Islet of Langerhans (tissue), 1 donor: Measurements from ENCODE around the gene ANKS1A.
"Not testable (repeated sequence)": the region's sequence is repeated elsewhere in the genome, so short reads cannot be mapped to it uniquely, and the experiment has no call there.

Experiments
- FAIRE-seq: peaks from one replicate; lab custom pipeline; 2011; peaks lifted over from hg19 to GRCh38; lab: Jason Lieb, UNC

ANKS1A gene

GRCh38 chr6:34961082-34961481 lies 72.0 kb downstream of the ANKS1A start:
- no peak for FAIRE-seq

- FAIRE-seq: no peak
Measured at GRCh38 chr6:34961574-34961973, 72.5 kb downstream of the ANKS1A start.

DNA sequence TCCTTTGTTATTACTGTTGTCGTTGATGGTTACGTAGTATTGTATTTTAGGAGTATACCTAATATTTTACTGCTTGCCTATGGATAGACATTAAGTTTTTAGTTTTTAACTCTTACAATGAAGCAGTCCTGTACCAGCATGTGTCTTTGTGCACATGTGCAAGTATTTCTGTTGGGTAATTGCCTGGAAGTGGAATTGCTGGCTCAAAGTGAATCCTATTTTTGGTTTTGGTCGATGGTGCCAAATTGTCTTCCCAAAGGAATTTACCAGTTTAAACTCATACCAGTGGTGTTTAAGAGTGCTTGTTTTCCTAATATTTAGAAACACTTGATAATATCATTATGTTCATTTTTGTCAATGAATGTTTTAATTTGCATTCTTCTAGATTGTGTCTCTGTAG lies 75.5 kb downstream of the ANKS1A start:
- FAIRE-seq: no peak

- FAIRE-seq: no peak
Measured at GRCh38 chr6:34967461-34967860, 78.4 kb downstream of the ANKS1A start.

- no peak for FAIRE-seq
Measured at GRCh38 chr6:34969662-34970265, 80.7 kb downstream of the ANKS1A start.

- no peak for FAIRE-seq
Measured at GRCh38 chr6:34970488-34970887, 81.4 kb downstream of the ANKS1A start.

GRCh38 chr6:34970957-34971356 lies 81.9 kb downstream of the ANKS1A start:
- FAIRE-seq: no peak

DNA sequence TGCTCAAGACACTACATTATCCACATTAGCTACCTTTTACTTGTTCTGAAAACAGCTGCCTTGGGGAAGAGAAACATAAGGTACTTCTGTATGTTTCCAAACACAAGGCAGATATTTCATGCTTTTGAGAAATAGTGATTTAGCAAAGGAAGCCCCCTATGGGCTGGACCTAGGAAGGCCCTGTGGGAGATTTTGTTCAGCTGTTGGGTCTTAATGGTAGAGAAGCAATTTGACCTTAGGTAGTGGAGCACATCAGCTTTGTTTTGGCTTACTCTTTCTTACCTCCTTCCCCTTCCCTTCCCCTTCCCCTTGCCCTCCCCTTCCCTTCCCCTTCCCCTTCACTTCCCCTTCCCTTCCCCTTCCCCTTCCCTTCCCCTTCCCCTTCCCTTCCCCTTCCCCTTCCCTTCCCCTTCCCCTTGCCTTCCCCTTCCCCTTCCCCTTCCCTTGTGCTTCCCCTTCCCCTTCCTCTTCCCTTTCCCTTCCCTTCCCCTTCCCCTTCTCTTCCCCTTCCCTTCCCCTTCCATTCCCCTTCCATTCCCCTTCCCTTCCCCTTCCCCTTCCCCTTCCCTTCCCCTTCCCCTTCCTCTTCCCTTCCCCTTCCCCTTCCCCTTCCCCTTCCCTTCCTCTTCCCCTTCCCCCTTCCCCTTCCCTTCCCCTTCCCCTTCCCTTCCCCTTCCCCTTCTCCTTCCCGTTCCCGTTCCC lies 84.6 kb downstream of the ANKS1A start:
- no peak for FAIRE-seq

GRCh38 chr6:34974249-34974642 lies 85.2 kb downstream of the ANKS1A start:
- FAIRE-seq: no peak

- FAIRE-seq: no peak
Measured at GRCh38 chr6:34976239-34976638, 87.2 kb downstream of the ANKS1A start.

GRCh38 chr6:34979218-34979617 lies 90.2 kb downstream of the ANKS1A start:
- no peak for FAIRE-seq

GRCh38 chr6:34979994-34980393 lies 90.9 kb downstream of the ANKS1A start:
- no peak for FAIRE-seq

GRCh38 chr6:34981366-34981765 lies 92.3 kb downstream of the ANKS1A start:
- no peak for FAIRE-seq

DNA sequence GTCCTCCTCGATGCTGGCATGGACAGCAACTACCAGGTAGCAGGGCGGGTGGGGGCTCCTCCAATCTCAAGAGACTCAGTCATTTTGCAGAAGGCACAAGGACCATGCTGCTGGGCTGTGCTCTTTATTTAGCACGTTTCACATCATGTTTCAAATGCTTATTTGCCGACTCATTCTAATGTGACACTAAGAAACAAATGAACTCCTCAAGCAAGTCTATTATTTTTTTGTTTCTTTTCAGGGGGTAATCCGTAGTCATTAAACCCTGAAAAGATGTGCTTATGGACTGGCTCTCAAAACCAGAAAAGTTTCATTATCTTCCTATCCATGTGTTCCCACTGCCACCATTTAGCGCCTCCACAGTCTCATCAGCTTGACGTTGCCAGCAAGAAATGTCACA lies 92.9 kb downstream of the ANKS1A start:
- no peak for FAIRE-seq

- no peak for FAIRE-seq
Measured at GRCh38 chr6:34982424-34982852, 93.4 kb downstream of the ANKS1A start.

DNA sequence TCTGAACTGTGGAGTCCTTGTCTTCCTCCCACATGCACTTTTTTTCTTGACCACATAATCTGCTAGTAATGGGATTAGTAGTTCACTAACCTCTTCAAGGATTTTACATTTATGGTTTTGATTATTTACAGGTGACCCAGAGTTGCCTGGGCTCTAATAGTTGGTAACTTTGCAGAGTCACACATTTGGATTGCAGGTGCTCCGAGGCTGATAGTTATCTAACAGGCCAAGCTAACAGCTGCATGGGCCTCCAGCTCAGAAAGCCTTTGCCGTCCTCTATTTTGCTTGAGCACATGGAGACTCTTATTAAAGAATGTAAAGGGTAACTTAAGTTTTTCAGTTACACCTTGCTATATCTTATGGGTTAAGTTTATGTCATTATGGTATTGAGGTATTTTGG lies 95.4 kb downstream of the ANKS1A start:
- no peak for FAIRE-seq

DNA sequence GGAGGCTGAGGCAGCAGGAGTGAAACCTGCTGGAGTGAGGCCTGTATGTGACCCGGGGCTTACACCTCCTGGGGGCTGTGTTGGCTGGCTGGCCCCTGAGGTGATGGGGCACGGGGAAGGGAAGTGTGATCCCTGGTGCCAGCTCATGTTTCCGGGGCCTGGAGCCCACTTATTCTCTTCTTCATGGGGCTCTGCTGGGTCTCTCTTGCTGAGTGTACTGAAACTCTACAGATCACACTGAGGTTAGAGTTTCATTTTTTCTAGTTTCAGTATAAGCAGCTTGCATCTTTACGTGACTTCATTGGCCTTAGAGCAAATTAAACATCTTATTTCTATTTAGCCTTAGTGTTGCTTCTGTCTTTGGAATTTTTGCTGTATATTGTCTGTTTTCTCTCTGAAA lies 96.2 kb downstream of the ANKS1A start:
- FAIRE-seq: no peak

- no peak for FAIRE-seq
Measured at GRCh38 chr6:34986845-34987246, 97.8 kb downstream of the ANKS1A start.

- FAIRE-seq: no peak
Measured at GRCh38 chr6:34987506-34987905, 98.5 kb downstream of the ANKS1A start.

- FAIRE-seq: no peak
Measured at GRCh38 chr6:34990971-34991560, 102.0 kb downstream of the ANKS1A start.

DNA sequence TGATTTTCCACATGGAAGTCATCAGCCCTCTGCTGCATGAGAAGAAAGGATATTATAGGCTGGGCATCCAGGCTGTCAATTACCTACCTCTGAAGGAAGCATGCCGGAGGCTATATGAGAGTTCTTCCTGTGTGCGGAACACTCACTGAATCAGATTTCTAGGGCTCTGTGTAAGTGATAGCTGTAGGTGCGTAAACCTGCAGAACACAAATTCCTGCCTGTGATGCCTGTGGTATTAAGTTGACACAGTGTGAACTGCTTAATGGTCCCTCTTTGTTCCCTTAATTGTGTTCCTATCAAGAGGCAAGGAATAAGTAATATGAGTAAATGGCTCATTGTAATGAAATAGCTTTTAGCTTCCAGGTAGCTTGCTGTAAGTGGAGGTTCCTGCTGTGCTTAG lies 103.3 kb downstream of the ANKS1A start:
- no peak for FAIRE-seq

- FAIRE-seq: no peak
Measured at GRCh38 chr6:34993213-34993612, 104.2 kb downstream of the ANKS1A start.

GRCh38 chr6:34994693-34995092 lies 105.6 kb downstream of the ANKS1A start:
- FAIRE-seq: no peak

DNA sequence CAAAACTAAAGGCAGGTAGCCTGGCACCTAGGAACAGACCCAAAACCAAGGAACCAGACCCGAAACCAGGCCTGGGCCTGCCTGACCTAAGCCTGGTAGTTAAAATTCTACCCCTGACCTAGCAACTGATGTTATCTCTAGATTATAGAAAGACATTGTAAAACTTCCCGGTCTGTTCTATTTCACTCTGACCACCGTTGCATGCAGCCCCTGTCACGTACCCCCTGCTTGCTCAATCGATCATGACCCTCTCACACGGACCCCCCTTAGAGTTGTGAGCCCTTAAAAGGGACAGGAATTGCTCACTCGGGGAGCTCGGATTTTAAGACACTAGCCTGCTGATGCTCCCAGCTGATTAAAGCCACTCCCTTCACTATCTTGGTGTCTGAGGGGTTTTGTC lies 109.4 kb downstream of the ANKS1A start:
- not testable (repeated sequence) for FAIRE-seq
